A673 (cell line): ENCODE results near the gene CLASP2. TPM values are rescaled to one million over a fixed set of nuclear protein-coding genes. Genes with fewer than 3 reads are reported as not detected.

Experiments
- BruUV-seq: library from RNA; stranded (reverse); fragments of 400-500 nt; replicated peaks from 2 replicates; lab custom pipeline; 2021; lab: Mats Ljungman, UMichigan
- CTCF ChIA-PET: fragments of 300-600 bp; sonication (Branson Sonifier 250); formaldehyde crosslinking; loops from one replicate; lab custom pipeline; 2022; ENCODE audit warnings: antibody characterized with exemption; lab: Charles Lee
- POLR2A ChIA-PET: fragments of 300-600 bp; sonication (Branson Sonifier 250); formaldehyde crosslinking; loops from one replicate; lab custom pipeline; 2022; ENCODE audit warnings: antibody characterized with exemption; ENCODE audit not compliant: low non-redundant PET; lab: Charles Lee
- DNase-seq: peaks from one replicate; pipeline ENCODE4 v3.0.0-alpha.2; 2015; ENCODE audit warnings: low spot score
- H3K27ac ChIP-seq: fragments of 200-600 bp; sonication (generic); 2 replicates; pipeline ENCODE4 v1.5.1; 2016; ENCODE audit warnings: mixed run types, low read depth, mild to moderate bottlenecking, mixed read lengths, antibody characterized with exemption, low read length; ENCODE audit not compliant: poor library complexity, severe bottlenecking
- H3K27me3 ChIP-seq: fragments of 200-600 bp; sonication (generic); replicated peaks from 2 replicates; pipeline ENCODE4 v1.6.1; 2017; ENCODE audit warnings: mixed run types, low read depth, mild to moderate bottlenecking, mixed read lengths, antibody characterized with exemption, low read length; ENCODE audit not compliant: insufficient read depth, poor library complexity
- H3K36me3 ChIP-seq: fragments of 200-600 bp; sonication (generic); 2 replicates; pipeline ENCODE4 v1.6.1; 2016; ENCODE audit warnings: mixed run types, mild to moderate bottlenecking, mixed read lengths, antibody characterized with exemption, low read length; ENCODE audit not compliant: insufficient read depth, poor library complexity, severe bottlenecking
- H3K4me1 ChIP-seq: fragments of 200-600 bp; sonication (generic); 2 replicates; pipeline ENCODE4 v1.6.1; 2017; ENCODE audit warnings: mixed run types, mild to moderate bottlenecking, mixed read lengths, antibody characterized with exemption, low read length; ENCODE audit not compliant: insufficient read depth, poor library complexity, severe bottlenecking
- H3K4me3 ChIP-seq: fragments of 200-600 bp; sonication (generic); 2 replicates; pipeline ENCODE4 v1.5.1; 2016; ENCODE audit warnings: low read depth, mixed run types, mild to moderate bottlenecking, mixed read lengths, low read length; ENCODE audit not compliant: poor library complexity, severe bottlenecking
- H3K9me3 ChIP-seq: fragments of 200-600 bp; sonication (generic); 2 replicates; pipeline ENCODE4 v1.6.1; 2016; ENCODE audit warnings: mixed run types, low read depth, mild to moderate bottlenecking, mixed read lengths, antibody characterized with exemption, low read length; ENCODE audit not compliant: poor library complexity, severe bottlenecking
- CTCF ChIP-seq: fragments of 300-800, 200-600 bp; sonication (generic); conservative IDR thresholded peaks from 2 replicates; pipeline ENCODE4 v1.5.1; 2017; ENCODE audit warnings: low read depth, mild to moderate bottlenecking, antibody characterized with exemption, low read length, moderate library complexity, mixed read lengths
- EZH2 ChIP-seq: fragments of 200-600 bp; sonication (generic); IDR thresholded peaks from 2 replicates; pipeline ENCODE4 v1.6.1; 2017; ENCODE audit warnings: borderline replicate concordance, low read depth, mild to moderate bottlenecking, mixed read lengths, antibody characterized with exemption, low read length; ENCODE audit not compliant: poor library complexity, severe bottlenecking
- intact Hi-C: fragments of 100-400 bp; cut with micrococcal nuclease; formaldehyde crosslinking; loops from one replicate; pipeline ENCODE4 v1.10.0; 2022; ENCODE audit not compliant: unreplicated experiment
- total RNA-seq: library from RNA; stranded (reverse); gene quantifications from 2 replicates; pipeline ENCODE4 v1.2.3, GENCODE V29; 2021

CLASP2 gene
- total RNA-seq, 1 experiment from 2014 or later: 67.4 TPM

GRCh38 chr3:33592999-33593398, 125.1 kb downstream of the CLASP2 start:
- Histone ChIP-seq H3K27ac (no peak overlapping the region), H3K27me3 (no peaks in the 10 kb centered on the region), H3K9me3 (no peaks in the 10 kb centered on the region), H3K4me3 (no peak overlapping the region), H3K4me1 (no peaks in the 10 kb centered on the region), H3K36me3 (no peaks in the 10 kb centered on the region)
- ChIA-PET CTCF (no interaction called here), POLR2A (no interaction called here)
- DNase-seq: no peak
- no TSS peak for BruUV-seq
- intact Hi-C loops: no loop called here
- TF ChIP-seq CTCF (no peak), EZH2 (no peak)

- CTCF ChIA-PET: no interaction called here
- H3K27ac ChIP-seq: no peak overlapping the region
- no TSS peak for BruUV-seq
- H3K9me3 ChIP-seq: no peaks in the 10 kb centered on the region
- DNase-seq: no peak
- H3K36me3 ChIP-seq: no peaks in the 10 kb centered on the region
- intact Hi-C loops: no loop called here
- TF ChIP-seq CTCF (no peak), EZH2 (no peak)
- no peaks in the 10 kb centered on the region for H3K27me3 ChIP-seq
- POLR2A ChIA-PET: no interaction called here
- no peaks in the 10 kb centered on the region for H3K4me1 ChIP-seq
- H3K4me3 ChIP-seq: no peak overlapping the region
Measured at GRCh38 chr3:33590541-33590940, 127.5 kb downstream of the CLASP2 start.

- ChIA-PET CTCF (no interaction called here), POLR2A (no interaction called here)
- Histone ChIP-seq H3K4me3 (no peak overlapping the region), H3K27me3 (no peaks in the 10 kb centered on the region), H3K9me3 (no peaks in the 10 kb centered on the region), H3K36me3 (no peaks in the 10 kb centered on the region), H3K4me1 (no peaks in the 10 kb centered on the region), H3K27ac (no peak overlapping the region)
- intact Hi-C loops: no loop called here
- TF ChIP-seq EZH2: no peak
- TF ChIP-seq CTCF: no peak
- BruUV-seq: no TSS peak
- no peak for DNase-seq
Measured at GRCh38 chr3:33586402-33586801, 131.7 kb downstream of the CLASP2 start.
